Testis (tissue), 2 donors: Measurements from ENCODE around the gene PAX7.

Source experiments
- POLR2A ChIP-seq: fragments of 450-650 bp; IDR thresholded peaks from one replicate; pipeline ENCODE4 v1.6.1; 2017; ENCODE audit warnings: antibody characterized with exemption, mild to moderate bottlenecking, moderate library complexity
- TF ChIP-seq, protein P1 (sequence below), 3 experiments: fragments of 450-650 bp in 2 of 3; fragments of 200-600 bp in 1 of 3; sonication (generic) in 1 of 3; IDR thresholded peaks; one replicate each; pipeline ENCODE4 v1.5.1; 2016 to 2019; ENCODE audit warnings: antibody characterized with exemption in 3 of 3, mild to moderate bottlenecking in 2 of 3, moderate library complexity in 1 of 3

DNA sequence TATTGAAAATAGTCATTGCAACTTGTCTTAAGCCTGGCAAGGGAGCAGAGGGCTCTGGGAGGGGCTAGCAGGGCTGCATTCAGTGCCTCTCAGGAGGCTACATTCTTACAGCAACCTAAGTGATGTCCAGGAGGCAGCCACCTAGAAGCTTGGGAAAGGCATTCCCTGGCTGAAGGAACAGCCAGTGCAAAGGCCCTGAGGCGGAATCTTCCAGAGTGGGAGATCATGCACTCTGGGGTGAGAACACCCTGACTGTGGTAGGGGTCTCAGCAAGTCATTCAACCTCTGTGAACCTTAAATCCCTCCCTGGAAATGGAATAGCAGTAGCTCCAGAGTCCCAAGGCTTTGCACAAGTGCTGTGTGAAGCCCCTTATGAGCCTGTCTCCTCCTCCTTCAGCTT lies 144.7 kb downstream of the PAX7 start:
- TF ChIP-seq, protein P1, sequence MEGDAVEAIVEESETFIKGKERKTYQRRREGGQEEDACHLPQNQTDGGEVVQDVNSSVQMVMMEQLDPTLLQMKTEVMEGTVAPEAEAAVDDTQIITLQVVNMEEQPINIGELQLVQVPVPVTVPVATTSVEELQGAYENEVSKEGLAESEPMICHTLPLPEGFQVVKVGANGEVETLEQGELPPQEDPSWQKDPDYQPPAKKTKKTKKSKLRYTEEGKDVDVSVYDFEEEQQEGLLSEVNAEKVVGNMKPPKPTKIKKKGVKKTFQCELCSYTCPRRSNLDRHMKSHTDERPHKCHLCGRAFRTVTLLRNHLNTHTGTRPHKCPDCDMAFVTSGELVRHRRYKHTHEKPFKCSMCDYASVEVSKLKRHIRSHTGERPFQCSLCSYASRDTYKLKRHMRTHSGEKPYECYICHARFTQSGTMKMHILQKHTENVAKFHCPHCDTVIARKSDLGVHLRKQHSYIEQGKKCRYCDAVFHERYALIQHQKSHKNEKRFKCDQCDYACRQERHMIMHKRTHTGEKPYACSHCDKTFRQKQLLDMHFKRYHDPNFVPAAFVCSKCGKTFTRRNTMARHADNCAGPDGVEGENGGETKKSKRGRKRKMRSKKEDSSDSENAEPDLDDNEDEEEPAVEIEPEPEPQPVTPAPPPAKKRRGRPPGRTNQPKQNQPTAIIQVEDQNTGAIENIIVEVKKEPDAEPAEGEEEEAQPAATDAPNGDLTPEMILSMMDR (IDR thresholded peaks at IDR 0.05) = no peak
- TF ChIP-seq POLR2A = no peak
